ENCODE results near the gene RIMBP2.

DNA sequence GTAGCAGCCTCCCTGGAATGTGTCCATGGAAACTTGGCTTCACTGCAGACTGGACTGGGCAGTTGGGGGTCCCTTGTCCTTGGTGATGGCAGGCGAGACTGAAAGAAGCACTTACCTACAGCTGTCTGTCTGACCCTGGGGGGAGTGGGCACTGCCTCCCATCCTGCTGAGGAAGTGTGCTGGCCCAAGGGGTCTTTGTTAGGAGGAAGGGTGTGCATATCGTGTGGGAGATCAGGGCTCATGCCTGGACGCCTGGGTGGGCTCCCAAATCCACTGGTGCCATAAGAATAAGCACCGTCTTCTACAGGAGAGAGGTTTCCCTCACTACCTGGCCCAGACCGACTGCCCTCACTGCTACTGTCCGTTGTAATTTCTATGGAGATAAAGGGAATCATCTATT is 297.0 kb downstream of the RIMBP2 start:
- TF ChIP-seq, protein P1, sequence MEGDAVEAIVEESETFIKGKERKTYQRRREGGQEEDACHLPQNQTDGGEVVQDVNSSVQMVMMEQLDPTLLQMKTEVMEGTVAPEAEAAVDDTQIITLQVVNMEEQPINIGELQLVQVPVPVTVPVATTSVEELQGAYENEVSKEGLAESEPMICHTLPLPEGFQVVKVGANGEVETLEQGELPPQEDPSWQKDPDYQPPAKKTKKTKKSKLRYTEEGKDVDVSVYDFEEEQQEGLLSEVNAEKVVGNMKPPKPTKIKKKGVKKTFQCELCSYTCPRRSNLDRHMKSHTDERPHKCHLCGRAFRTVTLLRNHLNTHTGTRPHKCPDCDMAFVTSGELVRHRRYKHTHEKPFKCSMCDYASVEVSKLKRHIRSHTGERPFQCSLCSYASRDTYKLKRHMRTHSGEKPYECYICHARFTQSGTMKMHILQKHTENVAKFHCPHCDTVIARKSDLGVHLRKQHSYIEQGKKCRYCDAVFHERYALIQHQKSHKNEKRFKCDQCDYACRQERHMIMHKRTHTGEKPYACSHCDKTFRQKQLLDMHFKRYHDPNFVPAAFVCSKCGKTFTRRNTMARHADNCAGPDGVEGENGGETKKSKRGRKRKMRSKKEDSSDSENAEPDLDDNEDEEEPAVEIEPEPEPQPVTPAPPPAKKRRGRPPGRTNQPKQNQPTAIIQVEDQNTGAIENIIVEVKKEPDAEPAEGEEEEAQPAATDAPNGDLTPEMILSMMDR (IDR thresholded peaks at IDR 0.05; ENCODE audit: low read depth, low read length) = no peak
- TF ChIP-seq EZH2phosphoT487 (IDR thresholded peaks at IDR 0.05; ENCODE audit: low read depth) = no peak

All from OCI-LY3 (cell line).